GM21619 (cell line): ENCODE data around the gene EIF3B.
"Not testable (repeated sequence)": the region's sequence is repeated elsewhere in the genome, so short reads cannot be mapped to it uniquely, and the experiment has no call there.

Experiments
- ATAC-seq: cut with Tn5 transposase; IDR thresholded peaks from one replicate; pipeline ENCODE4 v1.9.1; 2021; ENCODE audit not compliant: unreplicated experiment

The EIF3B gene

GRCh38 chr7:2347351-2348063 is 7.1 kb upstream of the EIF3B start:
- ATAC-seq = not testable (repeated sequence)

GRCh38 chr7:2350055-2350454 is 4.6 kb upstream of the EIF3B start:
- ATAC-seq = no peak

- ATAC-seq = no peak
Observed at GRCh38 chr7:2350861-2351260, 3.8 kb upstream of the EIF3B start.

GRCh38 chr7:2353113-2353935 is 1.3 kb upstream of the EIF3B start:
- no peak for ATAC-seq

GRCh38 chr7:2353936-2354185 is 766 bp upstream of the EIF3B start:
- peak; percentile 41 for ATAC-seq

- no peak for ATAC-seq
Observed at GRCh38 chr7:2354939-2355704, 495 bp downstream of the EIF3B start.

GRCh38 chr7:2355705-2356008 is 1.0 kb downstream of the EIF3B start:
- no peak for ATAC-seq

GRCh38 chr7:2357165-2357564 is 2.5 kb downstream of the EIF3B start:
- ATAC-seq = no peak

GRCh38 chr7:2357571-2357970 is 2.9 kb downstream of the EIF3B start:
- ATAC-seq = no peak

- ATAC-seq = no peak
Observed at GRCh38 chr7:2358968-2359527, 4.4 kb downstream of the EIF3B start.

- no peak for ATAC-seq
Observed at GRCh38 chr7:2359610-2360009, 5.0 kb downstream of the EIF3B start.

GRCh38 chr7:2360796-2361195 is 6.2 kb downstream of the EIF3B start:
- no peak for ATAC-seq

- no peak for ATAC-seq
Observed at GRCh38 chr7:2362385-2363088, 7.9 kb downstream of the EIF3B start.

- ATAC-seq = no peak
Observed at GRCh38 chr7:2369139-2369538, 14.5 kb downstream of the EIF3B start.

- ATAC-seq = no peak
Observed at GRCh38 chr7:2371329-2371728, 16.7 kb downstream of the EIF3B start.

GRCh38 chr7:2372724-2373123 is 18.1 kb downstream of the EIF3B start:
- no peak for ATAC-seq

GRCh38 chr7:2373124-2373556 is 18.5 kb downstream of the EIF3B start:
- ATAC-seq = no peak

GRCh38 chr7:2373646-2374045 is 19.0 kb downstream of the EIF3B start:
- no peak for ATAC-seq

GRCh38 chr7:2374401-2374800 is 19.8 kb downstream of the EIF3B start:
- ATAC-seq = no peak

- no peak for ATAC-seq
Observed at GRCh38 chr7:2374830-2375728, 20.5 kb downstream of the EIF3B start.
